Neural progenitor cell (in vitro differentiated cells): ENCODE data around the gene GNL1.

Experiments
- EZH2phosphoT487 ChIP-seq: fragments of 200-600 bp; sonication (generic); IDR thresholded peaks from 2 replicates; pipeline ENCODE4 v1.6.1; 2017; ENCODE audit warnings: antibody characterized with exemption
- TF ChIP-seq, protein P1 (sequence below): fragments of 200-600 bp; sonication (generic); IDR thresholded peaks from 2 replicates; pipeline ENCODE4 v1.5.1; 2017; ENCODE audit warnings: antibody characterized with exemption, mild to moderate bottlenecking

DNA sequence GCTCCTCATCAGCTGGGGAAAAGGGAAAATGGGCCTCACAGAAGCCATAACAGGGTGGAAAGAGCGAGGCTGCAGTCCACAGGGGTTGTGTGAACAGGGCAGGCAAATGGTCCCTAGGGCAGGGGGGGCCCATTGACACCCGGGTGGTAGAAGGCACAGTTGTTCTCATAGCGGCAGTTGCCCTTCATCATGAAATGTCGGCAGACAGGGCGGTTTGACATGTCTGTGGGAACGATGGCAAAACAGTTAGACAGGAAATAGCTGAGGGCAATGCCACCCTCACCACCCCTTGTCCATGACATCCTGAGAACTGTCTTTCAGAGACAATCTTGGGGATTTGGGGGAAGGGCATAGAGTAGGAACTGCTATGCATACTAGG lies 45.1 kb upstream of the GNL1 start:
- no peak for TF ChIP-seq EZH2phosphoT487
- TF ChIP-seq, protein P1, sequence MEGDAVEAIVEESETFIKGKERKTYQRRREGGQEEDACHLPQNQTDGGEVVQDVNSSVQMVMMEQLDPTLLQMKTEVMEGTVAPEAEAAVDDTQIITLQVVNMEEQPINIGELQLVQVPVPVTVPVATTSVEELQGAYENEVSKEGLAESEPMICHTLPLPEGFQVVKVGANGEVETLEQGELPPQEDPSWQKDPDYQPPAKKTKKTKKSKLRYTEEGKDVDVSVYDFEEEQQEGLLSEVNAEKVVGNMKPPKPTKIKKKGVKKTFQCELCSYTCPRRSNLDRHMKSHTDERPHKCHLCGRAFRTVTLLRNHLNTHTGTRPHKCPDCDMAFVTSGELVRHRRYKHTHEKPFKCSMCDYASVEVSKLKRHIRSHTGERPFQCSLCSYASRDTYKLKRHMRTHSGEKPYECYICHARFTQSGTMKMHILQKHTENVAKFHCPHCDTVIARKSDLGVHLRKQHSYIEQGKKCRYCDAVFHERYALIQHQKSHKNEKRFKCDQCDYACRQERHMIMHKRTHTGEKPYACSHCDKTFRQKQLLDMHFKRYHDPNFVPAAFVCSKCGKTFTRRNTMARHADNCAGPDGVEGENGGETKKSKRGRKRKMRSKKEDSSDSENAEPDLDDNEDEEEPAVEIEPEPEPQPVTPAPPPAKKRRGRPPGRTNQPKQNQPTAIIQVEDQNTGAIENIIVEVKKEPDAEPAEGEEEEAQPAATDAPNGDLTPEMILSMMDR, result no peak
